ENCODE results near the gene ZNF579. TPM values are rescaled to one million over a fixed set of nuclear protein-coding genes. Genes with fewer than 3 reads are reported as not detected.

The ZNF579 gene
- total RNA-seq, 1 donor from 2014 or later, result 58.0 TPM

DNA sequence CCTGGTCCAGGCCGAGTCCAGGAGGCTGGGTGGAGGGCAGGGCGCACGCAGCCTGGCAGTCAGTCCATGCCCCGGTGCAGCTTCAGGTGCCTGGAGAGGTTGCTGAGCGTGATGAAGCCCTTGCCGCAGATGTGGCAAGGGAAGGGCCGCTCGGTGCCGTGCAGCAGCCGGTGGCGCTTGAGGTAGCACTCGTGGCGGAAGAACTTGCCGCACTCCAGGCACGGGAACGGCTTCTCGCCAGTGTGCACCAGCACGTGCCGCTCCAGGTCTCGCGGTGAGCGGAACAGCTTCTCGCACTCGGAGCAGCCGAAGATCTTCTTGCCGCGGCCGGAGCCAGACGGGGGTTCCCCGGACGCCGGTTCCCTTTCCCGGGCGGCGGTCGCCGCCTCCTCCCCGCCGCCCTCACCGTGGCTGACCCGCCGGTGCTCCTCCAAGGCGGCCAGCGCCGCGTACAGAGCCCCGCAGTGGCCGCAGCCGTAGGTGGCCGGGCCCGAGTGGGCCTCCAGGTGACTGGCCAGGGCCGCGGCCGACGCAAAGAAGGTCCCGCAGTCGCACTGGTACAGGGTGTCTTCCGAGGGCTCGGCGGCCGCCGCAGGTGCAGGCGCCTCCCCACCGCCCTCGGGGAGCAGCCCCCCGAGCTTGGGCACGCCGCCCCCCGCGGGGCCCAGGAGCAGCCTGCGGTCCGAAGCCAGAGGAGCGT lies 11.9 kb upstream of the ZNF579 start:
- no peak overlapping the region for H3K9ac ChIP-seq (ENCODE audit: low read length)
- no peaks in the 10 kb centered on the region for H3K79me2 ChIP-seq (ENCODE audit: insufficient read depth, low read length)
- peaks cover 19% of the 10 kb centered on the region for H3K36me3 ChIP-seq (ENCODE audit: insufficient read depth, low read length)
- H3K4me2 ChIP-seq (ENCODE audit: low read length), result no peak overlapping the region
- Mint-ChIP-seq H3K27ac (ENCODE audit: unreplicated experiment) (no peak overlapping the region), H3K27me3 (ENCODE audit: low read depth, unreplicated experiment) (no peaks in the 10 kb centered on the region), H3K4me3 (ENCODE audit: unreplicated experiment) (no peak overlapping the region), H3K36me3 (ENCODE audit: low read depth, unreplicated experiment) (peaks cover 21% of the 10 kb centered on the region), H3K9me3 (ENCODE audit: unreplicated experiment) (peaks cover 3% of the 10 kb centered on the region), H3K4me1 (ENCODE audit: low read depth, unreplicated experiment) (no peaks in the 10 kb centered on the region)
- H3K27me3 ChIP-seq (ENCODE audit: insufficient read depth, low read length), result no peaks in the 10 kb centered on the region
- no peaks in the 10 kb centered on the region for H4K20me1 ChIP-seq (ENCODE audit: insufficient read depth, low read length)
- no peak for TF ChIP-seq EZH2 (IDR thresholded peaks at IDR 0.05; ENCODE audit: insufficient read depth, low read length)
- TF ChIP-seq, protein P1, sequence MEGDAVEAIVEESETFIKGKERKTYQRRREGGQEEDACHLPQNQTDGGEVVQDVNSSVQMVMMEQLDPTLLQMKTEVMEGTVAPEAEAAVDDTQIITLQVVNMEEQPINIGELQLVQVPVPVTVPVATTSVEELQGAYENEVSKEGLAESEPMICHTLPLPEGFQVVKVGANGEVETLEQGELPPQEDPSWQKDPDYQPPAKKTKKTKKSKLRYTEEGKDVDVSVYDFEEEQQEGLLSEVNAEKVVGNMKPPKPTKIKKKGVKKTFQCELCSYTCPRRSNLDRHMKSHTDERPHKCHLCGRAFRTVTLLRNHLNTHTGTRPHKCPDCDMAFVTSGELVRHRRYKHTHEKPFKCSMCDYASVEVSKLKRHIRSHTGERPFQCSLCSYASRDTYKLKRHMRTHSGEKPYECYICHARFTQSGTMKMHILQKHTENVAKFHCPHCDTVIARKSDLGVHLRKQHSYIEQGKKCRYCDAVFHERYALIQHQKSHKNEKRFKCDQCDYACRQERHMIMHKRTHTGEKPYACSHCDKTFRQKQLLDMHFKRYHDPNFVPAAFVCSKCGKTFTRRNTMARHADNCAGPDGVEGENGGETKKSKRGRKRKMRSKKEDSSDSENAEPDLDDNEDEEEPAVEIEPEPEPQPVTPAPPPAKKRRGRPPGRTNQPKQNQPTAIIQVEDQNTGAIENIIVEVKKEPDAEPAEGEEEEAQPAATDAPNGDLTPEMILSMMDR (IDR thresholded peaks at IDR 0.05; ENCODE audit: insufficient read depth, low read depth, low read length), result no peak
- DNase-seq (ENCODE audit: low read depth) (no peak), FAIRE-seq (no peak)
- H3K9me3 ChIP-seq (ENCODE audit: insufficient read depth, low read depth, low read length), result no peaks in the 10 kb centered on the region
- H3K4me1 ChIP-seq (ENCODE audit: insufficient read depth, low read length), result no peaks in the 10 kb centered on the region
- H3K27ac ChIP-seq (ENCODE audit: low read depth, low read length), result no peak overlapping the region
- no peak overlapping the region for H2AFZ ChIP-seq (ENCODE audit: low read depth, low read length)
- H3K4me3 ChIP-seq (ENCODE audit: insufficient read depth, low read depth, low read length), result no peak overlapping the region

DNA sequence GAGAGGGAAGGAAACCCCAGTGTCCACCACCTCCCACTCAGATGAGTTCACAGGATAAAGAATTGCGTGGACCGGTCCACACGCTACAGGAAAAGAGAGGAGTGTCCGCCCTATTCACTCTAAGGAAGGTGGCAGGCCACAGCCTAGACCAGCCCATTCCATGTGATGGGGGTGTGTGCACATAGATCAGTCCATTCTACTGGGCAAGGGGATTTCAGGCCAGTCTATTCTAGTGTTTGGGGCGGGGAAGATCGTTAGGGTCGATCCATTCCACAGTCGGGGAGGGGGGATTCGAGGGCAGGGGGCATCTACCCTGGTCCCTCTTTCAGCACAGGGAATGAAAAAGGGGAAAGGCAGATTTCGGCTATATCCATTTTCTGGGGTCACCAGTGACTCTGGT lies 10.9 kb upstream of the ZNF579 start:
- Histone ChIP-seq H3K4me3 (ENCODE audit: insufficient read depth, low read depth, low read length) (no peak overlapping the region), H4K20me1 (ENCODE audit: insufficient read depth, low read length) (no peaks in the 10 kb centered on the region), H3K9me3 (ENCODE audit: insufficient read depth, low read depth, low read length) (no peaks in the 10 kb centered on the region), H3K27ac (ENCODE audit: low read depth, low read length) (no peak overlapping the region), H2AFZ (ENCODE audit: low read depth, low read length) (no peak overlapping the region), H3K36me3 (ENCODE audit: insufficient read depth, low read length) (peaks cover 17% of the 10 kb centered on the region), H3K4me2 (ENCODE audit: low read length) (no peak overlapping the region), H3K4me1 (ENCODE audit: insufficient read depth, low read length) (peaks cover 7% of the 10 kb centered on the region), H3K9ac (ENCODE audit: low read length) (no peak overlapping the region), H3K27me3 (ENCODE audit: insufficient read depth, low read length) (no peaks in the 10 kb centered on the region), H3K79me2 (ENCODE audit: insufficient read depth, low read length) (no peaks in the 10 kb centered on the region)
- peaks cover 3% of the 10 kb centered on the region for H3K9me3 Mint-ChIP-seq (ENCODE audit: unreplicated experiment)
- DNase-seq (ENCODE audit: low read depth), result no peak
- no peak overlapping the region for H3K4me3 Mint-ChIP-seq (ENCODE audit: unreplicated experiment)
- no peaks in the 10 kb centered on the region for H3K27me3 Mint-ChIP-seq (ENCODE audit: low read depth, unreplicated experiment)
- peaks cover 20% of the 10 kb centered on the region for H3K36me3 Mint-ChIP-seq (ENCODE audit: low read depth, unreplicated experiment)
- H3K4me1 Mint-ChIP-seq (ENCODE audit: low read depth, unreplicated experiment), result peaks cover 4% of the 10 kb centered on the region
- TF ChIP-seq EZH2 (IDR thresholded peaks at IDR 0.05; ENCODE audit: insufficient read depth, low read length), result no peak
- TF ChIP-seq, protein P1 (IDR thresholded peaks at IDR 0.05; ENCODE audit: insufficient read depth, low read depth, low read length), result no peak
- peak overlapping the region; percentile 5 for H3K27ac Mint-ChIP-seq (ENCODE audit: unreplicated experiment)
- no peak for FAIRE-seq

DNA sequence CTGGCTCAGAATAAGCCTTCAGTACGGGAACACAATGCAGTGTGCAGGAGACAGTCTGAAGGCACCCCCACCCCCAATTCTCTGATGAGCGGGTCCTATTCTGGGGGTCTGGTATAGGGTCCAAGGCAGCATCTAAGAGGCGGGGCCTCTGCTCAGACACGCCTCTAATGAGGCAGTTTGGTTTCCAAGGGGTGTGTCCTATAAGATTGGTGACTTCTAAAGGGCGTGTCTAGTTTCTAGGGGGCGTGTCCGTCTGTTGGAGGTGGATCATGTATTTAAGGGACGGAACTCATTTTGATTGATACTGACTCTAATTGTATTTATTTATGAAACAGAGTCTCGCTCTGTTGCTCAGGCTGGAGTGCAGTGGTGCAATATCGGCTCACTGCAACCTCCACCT lies 10.0 kb upstream of the ZNF579 start:
- no peak for TF ChIP-seq EZH2 (IDR thresholded peaks at IDR 0.05; ENCODE audit: insufficient read depth, low read length)
- no peak overlapping the region for H3K9ac ChIP-seq (ENCODE audit: low read length)
- no peaks in the 10 kb centered on the region for H4K20me1 ChIP-seq (ENCODE audit: insufficient read depth, low read length)
- peaks cover 10% of the 10 kb centered on the region for H3K4me1 Mint-ChIP-seq (ENCODE audit: low read depth, unreplicated experiment)
- no peak overlapping the region for H3K27ac ChIP-seq (ENCODE audit: low read depth, low read length)
- H3K79me2 ChIP-seq (ENCODE audit: insufficient read depth, low read length), result no peaks in the 10 kb centered on the region
- no peak overlapping the region for H2AFZ ChIP-seq (ENCODE audit: low read depth, low read length)
- H3K36me3 Mint-ChIP-seq (ENCODE audit: low read depth, unreplicated experiment), result peaks cover 11% of the 10 kb centered on the region
- H3K36me3 ChIP-seq (ENCODE audit: insufficient read depth, low read length), result peaks cover 10% of the 10 kb centered on the region
- no peak overlapping the region for H3K4me2 ChIP-seq (ENCODE audit: low read length)
- no peak overlapping the region for H3K4me3 ChIP-seq (ENCODE audit: insufficient read depth, low read depth, low read length)
- no peak overlapping the region for H3K27ac Mint-ChIP-seq (ENCODE audit: unreplicated experiment)
- FAIRE-seq (no peak), DNase-seq (ENCODE audit: low read depth) (no peak)
- H3K4me3 Mint-ChIP-seq (ENCODE audit: unreplicated experiment), result no peak overlapping the region
- no peaks in the 10 kb centered on the region for H3K9me3 ChIP-seq (ENCODE audit: insufficient read depth, low read depth, low read length)
- H3K9me3 Mint-ChIP-seq (ENCODE audit: unreplicated experiment), result peaks cover 3% of the 10 kb centered on the region
- H3K4me1 ChIP-seq (ENCODE audit: insufficient read depth, low read length), result peaks cover 12% of the 10 kb centered on the region
- no peaks in the 10 kb centered on the region for H3K27me3 ChIP-seq (ENCODE audit: insufficient read depth, low read length)
- no peaks in the 10 kb centered on the region for H3K27me3 Mint-ChIP-seq (ENCODE audit: low read depth, unreplicated experiment)

All from astrocyte (in vitro differentiated cells and primary cell).